ENCODE results near the gene BRINP3. TPM values are rescaled to one million over a fixed set of nuclear protein-coding genes. Genes with fewer than 3 reads are reported as not detected.

Gene BRINP3
- total RNA-seq, 8 experiments from 2014 or later, result 1.0 to 183 (median 25.2) TPM

DNA sequence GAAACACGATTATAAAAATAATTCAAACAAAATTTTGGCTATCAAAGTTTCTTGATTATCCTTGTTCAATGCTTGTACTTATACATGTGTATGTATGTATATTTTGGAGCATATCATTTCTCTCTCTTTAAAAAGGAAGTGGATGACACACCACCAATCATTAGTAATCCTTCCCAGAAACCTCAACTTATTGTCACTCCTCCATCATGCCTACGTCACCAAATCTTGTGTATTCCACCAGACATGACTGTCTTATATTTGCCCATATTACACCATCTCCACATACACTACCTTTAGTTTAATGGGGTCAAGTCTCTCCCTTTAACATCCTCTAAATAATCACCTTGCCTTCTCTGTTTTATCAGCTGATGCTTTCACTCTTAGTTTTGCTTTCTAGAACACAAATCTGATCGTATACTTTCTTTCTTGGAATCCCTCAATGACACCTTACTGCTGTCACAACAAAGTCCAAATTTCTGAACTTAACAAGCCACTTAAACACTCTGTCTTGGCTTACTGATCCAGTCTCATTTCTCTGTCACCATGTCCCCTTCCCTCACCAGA lies 124.0 kb downstream of the BRINP3 start:
- in situ Hi-C loops (cut with MboI; ENCODE audit: low pct_unique_long_range_greater_than_20kb in 2 of 9, low sequenced_read_pairs in 9 of 9, unreplicated experiment in 9 of 9), result no loop called here
- peaks cover 0 to 5% of the 10 kb centered on the region in 2 donors for H3K4me1 ChIP-seq (replicated peaks in 1 of 2)
- no peak overlapping the region for H3K27ac ChIP-seq
- no peak overlapping the region for H3K4me3 ChIP-seq
- whole genome bisulfite sequencing, 10 experiments, result 0 to 100% (median 83%) methylated on average over 1 to 3 of the region's 3 CpGs
- ATAC-seq (replicated peaks in 6 of 8), result peak in 1 of 8 experiments; percentile 22

DNA sequence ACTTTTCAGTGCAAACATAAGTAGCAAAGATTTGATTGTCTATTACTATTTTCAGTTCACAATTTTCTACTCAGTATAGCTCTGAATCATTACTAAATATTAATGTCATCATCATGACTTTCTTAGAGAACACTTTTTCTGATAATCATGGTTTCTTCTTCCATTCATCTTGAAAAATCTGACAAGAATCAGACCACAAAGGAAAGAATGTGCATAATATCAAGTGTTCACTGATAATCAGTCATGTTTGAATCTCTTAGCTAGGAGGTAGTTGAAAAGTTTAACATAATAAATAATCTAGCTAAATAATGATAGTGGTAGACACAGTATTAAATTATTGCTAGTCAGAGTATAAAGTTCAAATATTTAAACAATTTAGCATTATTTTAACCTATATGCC lies 133.2 kb downstream of the BRINP3 start:
- no peak overlapping the region for H3K27ac ChIP-seq
- peaks cover 0 to 1% of the 10 kb centered on the region in 2 donors for H3K4me1 ChIP-seq (replicated peaks in 1 of 2)
- no peak for ATAC-seq (replicated peaks in 6 of 8)
- in situ Hi-C loops (cut with MboI; ENCODE audit: low pct_unique_long_range_greater_than_20kb in 2 of 9, low sequenced_read_pairs in 9 of 9, unreplicated experiment in 9 of 9), result no loop called here
- no peak overlapping the region for H3K4me3 ChIP-seq

GRCh38 chr1:190338829-190339228 lies 138.8 kb downstream of the BRINP3 start:
- Histone ChIP-seq H3K4me3 (no peak overlapping the region), H3K27ac (no peak overlapping the region), H3K4me1 (replicated peaks in 1 of 2) (no peaks in the 10 kb centered on the region)
- in situ Hi-C loops (cut with MboI; ENCODE audit: low pct_unique_long_range_greater_than_20kb in 2 of 9, low sequenced_read_pairs in 9 of 9, unreplicated experiment in 9 of 9), result no loop called here
- ATAC-seq (replicated peaks in 6 of 8), result peak in 1 of 8 experiments; percentile 7

- 4 to 95% (median 85%) methylated on average over 3 to 4 of the region's 4 CpGs for WGBS, 10 experiments
- Histone ChIP-seq H3K4me1 (replicated peaks in 1 of 2) (no peaks in the 10 kb centered on the region), H3K4me3 (no peak overlapping the region), H3K27ac (no peak overlapping the region)
- in situ Hi-C loops (cut with MboI; ENCODE audit: low pct_unique_long_range_greater_than_20kb in 2 of 9, low sequenced_read_pairs in 9 of 9, unreplicated experiment in 9 of 9), result no loop called here
- ATAC-seq (replicated peaks in 6 of 8), result no peak
Measured at GRCh38 chr1:190328871-190329270, 148.8 kb downstream of the BRINP3 start.

GRCh38 chr1:190328361-190328760 lies 149.3 kb downstream of the BRINP3 start:
- in situ Hi-C loops (cut with MboI; ENCODE audit: low pct_unique_long_range_greater_than_20kb in 2 of 9, low sequenced_read_pairs in 9 of 9, unreplicated experiment in 9 of 9), result no loop called here
- no peak overlapping the region for H3K4me3 ChIP-seq
- ATAC-seq (replicated peaks in 6 of 8), result no peak
- no peak overlapping the region for H3K27ac ChIP-seq
- H3K4me1 ChIP-seq (replicated peaks in 1 of 2), result no peaks in the 10 kb centered on the region

DNA sequence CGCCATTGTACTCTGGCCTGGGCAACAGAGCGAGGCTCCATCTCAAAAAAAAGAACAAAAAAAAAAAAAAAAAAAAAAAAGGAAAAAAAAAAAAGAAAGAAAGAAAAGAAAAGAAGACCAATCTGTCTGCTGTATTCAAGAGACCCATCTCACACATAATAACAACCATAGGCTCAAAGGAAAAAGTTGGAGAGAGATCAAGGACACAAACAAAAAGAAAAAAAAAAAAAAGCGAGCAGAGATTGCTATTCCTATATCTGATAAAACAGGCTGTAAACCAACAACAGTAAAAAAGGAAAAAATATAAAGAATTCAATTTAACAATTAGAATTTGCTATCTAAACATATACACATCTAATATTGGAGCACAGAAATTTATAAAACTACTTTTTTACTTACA lies 150.4 kb downstream of the BRINP3 start:
- Histone ChIP-seq H3K4me3 (no peak overlapping the region), H3K27ac (no peak overlapping the region), H3K4me1 (replicated peaks in 1 of 2) (no peaks in the 10 kb centered on the region)
- ATAC-seq (replicated peaks in 6 of 8), result no peak
- in situ Hi-C loops (cut with MboI; ENCODE audit: low pct_unique_long_range_greater_than_20kb in 2 of 9, low sequenced_read_pairs in 9 of 9, unreplicated experiment in 9 of 9), result no loop called here
- 29 to 100% (median 88%) methylated on average over 1 to 3 of the region's 3 CpGs for WGBS, 10 experiments

GRCh38 chr1:190323530-190323929 lies 154.1 kb downstream of the BRINP3 start:
- no peaks in the 10 kb centered on the region for H3K4me1 ChIP-seq (replicated peaks in 1 of 2)
- in situ Hi-C loops (cut with MboI; ENCODE audit: low pct_unique_long_range_greater_than_20kb in 2 of 9, low sequenced_read_pairs in 9 of 9, unreplicated experiment in 9 of 9), result no loop called here
- ATAC-seq (replicated peaks in 6 of 8), result no peak
- WGBS, 10 experiments, result 5 to 100% (median 87%) methylated on average over 2 of the region's 2 CpGs; no CpG with 5 or more reads in 1 of the 10 experiments
- no peak overlapping the region for H3K4me3 ChIP-seq
- H3K27ac ChIP-seq, result no peak overlapping the region

DNA sequence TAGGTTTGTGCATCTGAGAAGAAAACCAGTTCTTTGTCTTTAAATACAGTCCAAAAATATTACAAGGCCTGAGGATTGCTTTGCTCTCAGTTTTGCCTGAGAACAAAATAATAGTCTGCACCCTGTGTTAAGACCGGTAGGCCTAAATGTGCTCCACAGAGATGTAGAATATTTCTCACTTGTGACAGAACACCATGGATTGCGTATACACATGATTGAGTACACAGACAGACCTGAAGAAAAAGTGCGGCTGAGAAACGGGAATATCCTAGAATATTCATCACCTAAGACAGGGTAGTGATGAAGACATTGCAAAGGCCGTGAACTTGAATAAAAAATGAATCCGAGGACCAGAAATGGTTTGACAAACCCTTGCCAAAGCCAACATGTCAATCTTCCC lies 155.4 kb downstream of the BRINP3 start:
- peak in 2 of 8 experiments; percentile 53 to 56 for ATAC-seq (replicated peaks in 6 of 8)
- H3K4me1 ChIP-seq (replicated peaks in 1 of 2), result no peaks in the 10 kb centered on the region
- WGBS, 10 experiments, result 3 to 93% (median 79%) methylated on average over 2 to 6 of the region's 6 CpGs
- in situ Hi-C loops (cut with MboI; ENCODE audit: low pct_unique_long_range_greater_than_20kb in 2 of 9, low sequenced_read_pairs in 9 of 9, unreplicated experiment in 9 of 9), result no loop called here
- no peak overlapping the region for H3K4me3 ChIP-seq
- no peak overlapping the region for H3K27ac ChIP-seq

DNA sequence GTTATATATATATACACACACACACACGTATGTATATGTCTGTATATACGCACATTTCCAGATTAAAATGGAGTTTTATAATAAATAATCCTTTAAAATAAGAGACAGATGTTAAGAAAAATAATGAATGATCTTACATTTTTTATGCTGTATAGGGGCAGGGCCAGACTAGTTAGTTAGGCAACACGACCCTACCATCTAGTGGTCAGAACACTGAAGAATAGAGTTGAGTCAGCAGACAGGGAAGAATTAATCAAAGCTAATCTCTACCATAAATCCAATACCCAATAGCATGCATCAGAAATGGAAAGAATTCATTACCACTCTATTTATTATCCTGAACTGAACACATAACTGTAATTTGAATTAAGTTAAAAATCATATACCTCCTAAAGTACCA lies 156.7 kb downstream of the BRINP3 start:
- no peak overlapping the region for H3K4me3 ChIP-seq
- H3K4me1 ChIP-seq (replicated peaks in 1 of 2), result no peaks in the 10 kb centered on the region
- peak in 5 of 8 experiments; percentile 53 to 77 (median 66) for ATAC-seq (replicated peaks in 6 of 8)
- in situ Hi-C loops (cut with MboI; ENCODE audit: low pct_unique_long_range_greater_than_20kb in 2 of 9, low sequenced_read_pairs in 9 of 9, unreplicated experiment in 9 of 9), result no loop called here
- 0 to 97% (median 67%) methylated on average over 1 to 3 of the region's 3 CpGs; no CpG with 5 or more reads in 1 of the 10 experiments for WGBS, 10 experiments
- H3K27ac ChIP-seq, result no peak overlapping the region

DNA sequence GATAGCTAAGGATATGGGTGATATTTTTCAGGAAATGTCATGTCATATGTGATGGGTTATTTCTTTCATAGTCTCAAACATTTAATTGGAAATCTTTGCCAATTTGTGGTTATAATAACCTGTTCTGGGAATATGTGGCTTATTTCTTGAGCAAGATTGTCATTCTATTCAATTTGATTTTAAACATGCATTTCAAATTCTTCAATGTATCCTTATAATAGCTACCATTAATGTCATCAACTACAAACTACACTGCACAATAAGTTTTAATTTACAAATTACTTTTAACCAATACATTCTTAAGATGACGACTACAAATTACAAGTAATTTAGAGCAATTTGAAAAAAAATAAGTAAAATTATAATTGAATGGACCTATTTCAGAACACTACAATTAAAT lies 164.9 kb downstream of the BRINP3 start:
- ATAC-seq (replicated peaks in 6 of 8), result no peak
- H3K4me1 ChIP-seq (replicated peaks in 1 of 2), result no peaks in the 10 kb centered on the region
- H3K4me3 ChIP-seq, result no peak overlapping the region
- in situ Hi-C loops (cut with MboI; ENCODE audit: low pct_unique_long_range_greater_than_20kb in 2 of 9, low sequenced_read_pairs in 9 of 9, unreplicated experiment in 9 of 9), result no loop called here
- 0 to 100% (median 77%) methylated on average over 1 of the region's 1 CpG for WGBS, 10 experiments
- H3K27ac ChIP-seq, result no peak overlapping the region

DNA sequence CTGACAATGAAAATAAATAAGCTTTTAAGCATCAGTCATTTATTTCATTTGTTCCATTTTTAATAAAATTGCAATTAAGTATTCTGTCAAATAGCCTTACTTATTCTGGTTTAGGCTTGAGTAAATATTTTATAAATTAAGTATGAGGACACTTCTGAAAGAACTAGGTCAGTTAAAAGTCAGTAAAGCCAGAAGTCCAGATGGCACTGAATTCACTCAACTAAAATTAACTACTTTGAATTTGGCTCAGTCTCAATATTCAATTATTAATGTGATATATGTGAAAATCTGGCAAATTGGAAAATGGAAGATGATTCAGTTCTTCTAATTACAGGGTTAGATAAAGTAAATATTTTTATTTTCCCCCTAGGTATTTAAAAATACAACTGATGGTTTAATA lies 174.2 kb downstream of the BRINP3 start:
- no peak overlapping the region for H3K4me3 ChIP-seq
- no peak for ATAC-seq (replicated peaks in 6 of 8)
- no peak overlapping the region for H3K27ac ChIP-seq
- no peaks in the 10 kb centered on the region for H3K4me1 ChIP-seq (replicated peaks in 1 of 2)
- in situ Hi-C loops (cut with MboI; ENCODE audit: low pct_unique_long_range_greater_than_20kb in 2 of 9, low sequenced_read_pairs in 9 of 9, unreplicated experiment in 9 of 9), result no loop called here

DNA sequence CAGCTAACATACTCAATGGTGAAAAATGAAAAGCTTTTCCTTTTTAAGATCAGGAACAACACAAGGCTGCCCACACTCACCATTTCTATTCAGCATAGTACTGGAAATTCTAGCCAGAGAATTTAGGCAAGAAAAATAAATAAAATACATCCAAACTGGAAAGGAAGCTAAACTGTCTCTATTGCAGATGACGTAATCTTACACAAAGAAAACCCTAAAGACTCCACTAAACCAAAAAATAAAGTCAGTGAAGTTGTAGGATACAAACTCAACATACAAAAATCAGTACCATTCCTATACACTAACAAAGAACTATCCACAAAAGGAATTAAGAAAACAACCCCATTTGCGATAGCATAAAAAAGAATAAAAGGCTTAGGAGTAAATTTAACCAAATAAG lies 181.2 kb downstream of the BRINP3 start:
- in situ Hi-C loops (cut with MboI; ENCODE audit: low pct_unique_long_range_greater_than_20kb in 2 of 9, low sequenced_read_pairs in 9 of 9, unreplicated experiment in 9 of 9), result no loop called here

DNA sequence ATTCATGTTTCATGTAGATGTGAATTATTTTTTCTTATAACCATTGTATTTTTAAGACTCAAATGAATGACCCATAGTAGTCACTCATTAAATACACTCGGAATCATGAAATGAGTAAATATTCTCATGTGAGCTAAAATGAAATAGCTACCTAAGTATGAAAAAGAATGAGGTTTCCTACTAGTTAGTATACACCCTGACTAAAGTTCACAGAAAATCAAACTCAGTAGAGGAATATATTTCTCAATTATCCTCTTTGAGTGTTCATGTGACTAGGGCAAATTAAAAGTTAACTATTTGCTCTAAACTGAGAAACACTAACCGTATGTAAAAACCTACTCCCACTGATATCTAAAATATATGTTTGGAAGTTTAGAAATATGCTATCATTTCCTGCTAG lies 187.8 kb downstream of the BRINP3 start:
- in situ Hi-C loops (cut with MboI; ENCODE audit: low pct_unique_long_range_greater_than_20kb in 2 of 9, low sequenced_read_pairs in 9 of 9, unreplicated experiment in 9 of 9), result no loop called here
- Histone ChIP-seq H3K4me1 (replicated peaks in 1 of 2) (no peaks in the 10 kb centered on the region), H3K27ac (no peak overlapping the region), H3K4me3 (no peak overlapping the region)
- WGBS, 10 experiments, result 29 to 90% (median 79%) methylated on average over 2 of the region's 2 CpGs; no CpG with 5 or more reads in 1 of the 10 experiments
- no peak for ATAC-seq (replicated peaks in 6 of 8)

More for the DNA sequence above, 181.2 kb downstream of the BRINP3 start:
- ATAC-seq (replicated peaks in 6 of 8), result no peak
- H3K4me3 ChIP-seq, result no peak overlapping the region
- no peaks in the 10 kb centered on the region for H3K4me1 ChIP-seq (replicated peaks in 1 of 2)
- no peak overlapping the region for H3K27ac ChIP-seq
- 0 to 69% (median 50%) methylated on average over 2 of the region's 2 CpGs for WGBS, 10 experiments

GRCh38 chr1:190286111-190286510 lies 191.6 kb downstream of the BRINP3 start:
- H3K4me1 ChIP-seq (replicated peaks in 1 of 2), result no peaks in the 10 kb centered on the region
- no peak for ATAC-seq (replicated peaks in 6 of 8)
- no peak overlapping the region for H3K4me3 ChIP-seq
- 11 to 100% (median 92%) methylated on average over 1 of the region's 1 CpG; no CpG with 5 or more reads in 2 of the 10 experiments for WGBS, 10 experiments
- H3K27ac ChIP-seq, result no peak overlapping the region
- in situ Hi-C loops (cut with MboI; ENCODE audit: low pct_unique_long_range_greater_than_20kb in 2 of 9, low sequenced_read_pairs in 9 of 9, unreplicated experiment in 9 of 9), result no loop called here
